GM19395 (cell line): ENCODE measurements around the gene RARA.
"Not testable (repeated sequence)": the region's sequence is repeated elsewhere in the genome, so short reads cannot be mapped to it uniquely, and the experiment has no call there.

ENCODE experiments used
- ATAC-seq: cut with Tn5 transposase; IDR thresholded peaks from one replicate; pipeline ENCODE4 v1.9.1; 2021; ENCODE audit warnings: mild to moderate bottlenecking, moderate library complexity; ENCODE audit not compliant: unreplicated experiment

RARA gene

GRCh38 chr17:40297511-40297910 lies 11.5 kb upstream of the RARA start:
- no peak for ATAC-seq

- ATAC-seq: no peak
Measured at GRCh38 chr17:40298726-40299125, 10.3 kb upstream of the RARA start.

GRCh38 chr17:40299159-40299757 lies 9.7 kb upstream of the RARA start:
- not testable (repeated sequence) for ATAC-seq

GRCh38 chr17:40301315-40301714 lies 7.7 kb upstream of the RARA start:
- no peak for ATAC-seq

- ATAC-seq: no peak
Measured at GRCh38 chr17:40303009-40303657, 5.8 kb upstream of the RARA start.

- ATAC-seq: no peak
Measured at GRCh38 chr17:40303708-40304551, 5.0 kb upstream of the RARA start.

- not testable (repeated sequence) for ATAC-seq
Measured at GRCh38 chr17:40304552-40304863, 4.5 kb upstream of the RARA start.

- ATAC-seq: not testable (repeated sequence)
Measured at GRCh38 chr17:40304866-40305265, 4.1 kb upstream of the RARA start.

GRCh38 chr17:40306395-40306794 lies 2.6 kb upstream of the RARA start:
- ATAC-seq: no peak

GRCh38 chr17:40307001-40307730 lies 1.8 kb upstream of the RARA start:
- no peak for ATAC-seq

GRCh38 chr17:40307740-40308239 lies 1.2 kb upstream of the RARA start:
- no peak for ATAC-seq

GRCh38 chr17:40309949-40310510 lies 1.1 kb downstream of the RARA start:
- ATAC-seq: no peak

GRCh38 chr17:40310882-40311391 lies 2.0 kb downstream of the RARA start:
- no peak for ATAC-seq

GRCh38 chr17:40311575-40311974 lies 2.6 kb downstream of the RARA start:
- ATAC-seq: no peak

GRCh38 chr17:40312131-40312731 lies 3.3 kb downstream of the RARA start:
- no peak for ATAC-seq

- no peak for ATAC-seq
Measured at GRCh38 chr17:40312893-40313667, 4.1 kb downstream of the RARA start.

GRCh38 chr17:40313668-40314583 lies 4.9 kb downstream of the RARA start:
- ATAC-seq: no peak

- no peak for ATAC-seq
Measured at GRCh38 chr17:40314584-40314956, 5.6 kb downstream of the RARA start.

- ATAC-seq: no peak
Measured at GRCh38 chr17:40315206-40315605, 6.2 kb downstream of the RARA start.
